GM23338 (cell line): Measurements from ENCODE around the gene PPDPF. TPM values are rescaled to one million over a fixed set of nuclear protein-coding genes. Genes with fewer than 3 reads are reported as not detected.

ENCODE experiments used
- ATAC-seq: fragments of 200-7000 bp; cut with Tn5 transposase; 3 replicates; pipeline ENCODE4 v1.9.1; 2020
- DNase-seq: peaks from one replicate; pipeline ENCODE4 v3.0.0-alpha.2; 2015; ENCODE audit warnings: low spot score
- H2AFZ ChIP-seq: fragments of 200-600 bp; sonication (generic); 2 replicates; pipeline ENCODE4 v1.8.0; 2016; ENCODE audit warnings: antibody characterized with exemption, mild to moderate bottlenecking, moderate library complexity
- H3F3A ChIP-seq: fragments of 200-600 bp; sonication (generic); replicated peaks from 2 replicates; pipeline ENCODE4 v1.8.0; 2017; ENCODE audit warnings: antibody characterized with exemption, mixed run types, low read depth
- H3K27ac ChIP-seq: fragments of 200-600 bp; sonication (generic); 2 replicates; pipeline ENCODE4 v1.6.1; 2016; ENCODE audit warnings: low read depth
- H3K27me3 ChIP-seq: fragments of 200-600 bp; sonication (generic); 2 replicates; pipeline ENCODE4 v1.8.0; 2016; ENCODE audit warnings: mild to moderate bottlenecking, mixed run types, moderate library complexity; ENCODE audit not compliant: insufficient read depth
- H3K36me3 ChIP-seq: fragments of 200-600 bp; sonication (generic); 2 replicates; pipeline ENCODE4 v1.8.0; 2016; ENCODE audit warnings: mild to moderate bottlenecking; ENCODE audit not compliant: insufficient read depth
- H3K4me1 ChIP-seq: fragments of 200-600 bp; sonication (generic); 2 replicates; pipeline ENCODE4 v1.8.0; 2016; ENCODE audit warnings: mild to moderate bottlenecking, moderate library complexity; ENCODE audit not compliant: insufficient read depth
- H3K4me2 ChIP-seq: fragments of 200-600 bp; sonication (generic); 2 replicates; pipeline ENCODE4 v1.7.1; 2017; ENCODE audit warnings: mixed run types
- H3K4me3 ChIP-seq: fragments of 200-600 bp; sonication (generic); 2 replicates; pipeline ENCODE4 v1.6.1; 2016; ENCODE audit warnings: mixed run types
- H3K79me2 ChIP-seq: fragments of 200-600 bp; sonication (generic); replicated peaks from 2 replicates; pipeline ENCODE4 v1.8.0; 2017; ENCODE audit warnings: mild to moderate bottlenecking; ENCODE audit not compliant: insufficient read depth
- H3K9me2 ChIP-seq: fragments of 200-600 bp; sonication (generic); 2 replicates; pipeline ENCODE4 v1.8.0; 2017; ENCODE audit not compliant: insufficient read depth
- H4K20me1 ChIP-seq: fragments of 200-600 bp; sonication (generic); replicated peaks from 2 replicates; pipeline ENCODE4 v1.8.0; 2017; ENCODE audit warnings: mild to moderate bottlenecking; ENCODE audit not compliant: insufficient read depth
- H3K27ac Mint-ChIP-seq: 2 replicates; pipeline ENCODE4 v1.8.0; 2020; ENCODE audit warnings: inconsistent platforms, mild to moderate bottlenecking, moderate library complexity, mixed read lengths
- H3K27me3 Mint-ChIP-seq: 3 replicates; pipeline ENCODE4 v1.8.0; 2022; ENCODE audit warnings: low read depth, mild to moderate bottlenecking, moderate library complexity, mixed read lengths, inconsistent platforms; ENCODE audit not compliant: insufficient read depth, poor library complexity
- H3K36me3 Mint-ChIP-seq: 3 replicates; pipeline ENCODE4 v1.8.0; 2021; ENCODE audit warnings: low read depth, mild to moderate bottlenecking, inconsistent platforms, moderate library complexity, mixed read lengths
- H3K4me1 Mint-ChIP-seq: 3 replicates; pipeline ENCODE4 v1.8.0; 2020; ENCODE audit warnings: mild to moderate bottlenecking, inconsistent platforms, mixed read lengths
- H3K4me3 Mint-ChIP-seq: 3 replicates; pipeline ENCODE4 v1.8.0; 2021; ENCODE audit warnings: moderate library complexity, mild to moderate bottlenecking, inconsistent platforms, mixed read lengths
- H3K9me3 Mint-ChIP-seq: 3 replicates; pipeline ENCODE4 v1.8.0; 2020; ENCODE audit warnings: moderate library complexity, mild to moderate bottlenecking, inconsistent platforms, mixed read lengths
- CTCF ChIP-seq, 2 experiments: fragments of 200-600 bp in 1 of 2; sonication (generic) in 1 of 2; conservative IDR thresholded peaks; 2 replicates each; pipeline versions ENCODE4 v1.5.1 to v1.6.1; 2016 to 2017; ENCODE audit warnings: antibody characterized with exemption in 2 of 2, low read depth in 2 of 2, mild to moderate bottlenecking in 2 of 2, moderate library complexity in 1 of 2
- EZH2 ChIP-seq: fragments of 200-600 bp; sonication (generic); IDR thresholded peaks from one replicate; pipeline ENCODE4 v1.8.0; 2017; ENCODE audit warnings: antibody characterized with exemption, mild to moderate bottlenecking, low read depth; ENCODE audit not compliant: unreplicated experiment
- EZH2phosphoT487 ChIP-seq: fragments of 200-600 bp; sonication (generic); IDR thresholded peaks from one replicate; pipeline ENCODE4 v1.8.1; 2018; ENCODE audit warnings: antibody characterized with exemption; ENCODE audit not compliant: unreplicated experiment
- JUNB ChIP-seq: IDR thresholded peaks from one replicate; pipeline ENCODE4 v1.6.1; 2016; ENCODE audit warnings: antibody characterized with exemption; ENCODE audit not compliant: unreplicated experiment
- NANOG ChIP-seq: IDR thresholded peaks from 2 replicates; pipeline ENCODE4 v1.6.1; 2016; ENCODE audit warnings: antibody characterized with exemption, borderline replicate concordance
- POLR2AphosphoS5 ChIP-seq: IDR thresholded peaks from 2 replicates; pipeline ENCODE4 v1.6.1; 2016; ENCODE audit warnings: antibody characterized with exemption, low read depth
- REST ChIP-seq: IDR thresholded peaks from one replicate; pipeline ENCODE4 v1.6.1; 2018; ENCODE audit warnings: antibody characterized with exemption; ENCODE audit not compliant: unreplicated experiment
- STAT1 ChIP-seq: IDR thresholded peaks from one replicate; pipeline ENCODE4 v1.6.1; 2016; ENCODE audit warnings: antibody characterized with exemption; ENCODE audit not compliant: unreplicated experiment
- ZNF114 ChIP-seq: fragments of 250-450 bp; sonication (Bioruptor Pico); IDR thresholded peaks from 2 replicates; pipeline ENCODE4 v1.5.0; 2020; ENCODE audit warnings: mild to moderate bottlenecking, moderate library complexity
- ZNF331 ChIP-seq: fragments of 250-450 bp; sonication (Bioruptor Pico); IDR thresholded peaks from 2 replicates; pipeline ENCODE4 v1.5.0; 2020; ENCODE audit warnings: low read depth, mild to moderate bottlenecking, moderate library complexity
- polyA plus RNA-seq: library from polyadenylated mRNA; unstranded; fragments of >200 nt; fragmentation: Nextera tagmentation; extraction: Ambion mirVana; gene quantifications from 2 replicates; pipeline ENCODE4 v1.2.1, GENCODE V29; 2016
- total RNA-seq: library from RNA; depleted of rRNA; stranded (reverse); fragments of >200 nt; shearing (Covaris generic); gene quantifications from 2 replicates; pipeline ENCODE4 v1.2.3, GENCODE V29; 2014
- TF ChIP-seq, protein P1 (sequence below): IDR thresholded peaks from 2 replicates; pipeline ENCODE4 v1.6.1; 2016; ENCODE audit warnings: antibody characterized with exemption
- TF ChIP-seq, protein P2 (sequence below): fragments of 250-450 bp; sonication (Bioruptor Pico); IDR thresholded peaks from 2 replicates; pipeline ENCODE4 v1.5.0; 2020; ENCODE audit warnings: mild to moderate bottlenecking, moderate library complexity

The PPDPF gene
- total and polyA plus RNA-seq, 2 experiments from 2014 or later, result 83.9 to 141 TPM

- TF ChIP-seq REST (no peak), EZH2phosphoT487 (no peak), STAT1 (no peak), CTCF (conservative IDR thresholded peaks at IDR 0.05; ENCODE audit: low read depth in 2 of 2) (no peak), EZH2 (no peak), JUNB (no peak), NANOG (no peak), POLR2AphosphoS5 (no peak), ZNF114 (CRISPR knock-in tag) (no peak), ZNF331 (CRISPR knock-in tag) (no peak)
- TF ChIP-seq, protein P1, sequence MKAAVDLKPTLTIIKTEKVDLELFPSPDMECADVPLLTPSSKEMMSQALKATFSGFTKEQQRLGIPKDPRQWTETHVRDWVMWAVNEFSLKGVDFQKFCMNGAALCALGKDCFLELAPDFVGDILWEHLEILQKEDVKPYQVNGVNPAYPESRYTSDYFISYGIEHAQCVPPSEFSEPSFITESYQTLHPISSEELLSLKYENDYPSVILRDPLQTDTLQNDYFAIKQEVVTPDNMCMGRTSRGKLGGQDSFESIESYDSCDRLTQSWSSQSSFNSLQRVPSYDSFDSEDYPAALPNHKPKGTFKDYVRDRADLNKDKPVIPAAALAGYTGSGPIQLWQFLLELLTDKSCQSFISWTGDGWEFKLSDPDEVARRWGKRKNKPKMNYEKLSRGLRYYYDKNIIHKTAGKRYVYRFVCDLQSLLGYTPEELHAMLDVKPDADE, result no peak
These were observed 11.9 kb downstream of the PPDPF start (continued) for GRCh38 chr20:63532449-63532971.

DNA sequence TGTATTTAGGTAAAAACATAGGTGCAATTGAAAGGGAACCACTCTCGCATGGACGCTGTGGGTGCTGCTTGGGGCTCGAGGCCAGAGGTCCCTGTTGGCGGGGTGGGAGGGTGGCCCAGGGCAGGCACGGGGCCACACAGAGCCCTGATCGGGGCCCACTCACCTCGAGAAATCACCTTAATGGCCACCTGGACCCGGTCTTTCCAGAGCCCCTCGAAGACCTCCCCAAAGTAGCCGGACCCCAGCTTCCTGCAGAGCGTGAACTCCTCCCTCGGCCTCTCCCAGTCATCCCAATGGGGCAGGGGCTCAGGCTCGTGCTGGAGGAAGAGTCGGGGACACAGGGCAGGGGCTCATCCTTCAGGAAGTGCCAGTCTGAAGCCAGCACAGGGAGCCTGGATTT lies 12.8 kb downstream of the PPDPF start:
- Histone ChIP-seq H2AFZ (no peak overlapping the region), H3F3A (peaks cover 7% of the 10 kb centered on the region; the same call in 1 of the 2 replicates), H3K27me3 (no peaks in the 10 kb centered on the region), H4K20me1 (no peaks in the 10 kb centered on the region), H3K4me3 (no peak overlapping the region), H3K79me2 (no peaks in the 10 kb centered on the region), H3K4me1 (no peaks in the 10 kb centered on the region), H3K36me3 (no peaks in the 10 kb centered on the region), H3K27ac (no peak overlapping the region), H3K9me2 (no peaks in the 10 kb centered on the region), H3K4me2 (no peak overlapping the region)
- Mint-ChIP-seq H3K4me1 (peaks cover 5% of the 10 kb centered on the region; the same call in 2 of the 3 replicates), H3K27ac (no peak overlapping the region), H3K9me3 (no peaks in the 10 kb centered on the region), H3K36me3 (no peaks in the 10 kb centered on the region), H3K4me3 (no peak overlapping the region), H3K27me3 (peaks cover 5% of the 10 kb centered on the region)
- no peak for ATAC-seq
- DNase-seq, result no peak
- TF ChIP-seq, protein P2, sequence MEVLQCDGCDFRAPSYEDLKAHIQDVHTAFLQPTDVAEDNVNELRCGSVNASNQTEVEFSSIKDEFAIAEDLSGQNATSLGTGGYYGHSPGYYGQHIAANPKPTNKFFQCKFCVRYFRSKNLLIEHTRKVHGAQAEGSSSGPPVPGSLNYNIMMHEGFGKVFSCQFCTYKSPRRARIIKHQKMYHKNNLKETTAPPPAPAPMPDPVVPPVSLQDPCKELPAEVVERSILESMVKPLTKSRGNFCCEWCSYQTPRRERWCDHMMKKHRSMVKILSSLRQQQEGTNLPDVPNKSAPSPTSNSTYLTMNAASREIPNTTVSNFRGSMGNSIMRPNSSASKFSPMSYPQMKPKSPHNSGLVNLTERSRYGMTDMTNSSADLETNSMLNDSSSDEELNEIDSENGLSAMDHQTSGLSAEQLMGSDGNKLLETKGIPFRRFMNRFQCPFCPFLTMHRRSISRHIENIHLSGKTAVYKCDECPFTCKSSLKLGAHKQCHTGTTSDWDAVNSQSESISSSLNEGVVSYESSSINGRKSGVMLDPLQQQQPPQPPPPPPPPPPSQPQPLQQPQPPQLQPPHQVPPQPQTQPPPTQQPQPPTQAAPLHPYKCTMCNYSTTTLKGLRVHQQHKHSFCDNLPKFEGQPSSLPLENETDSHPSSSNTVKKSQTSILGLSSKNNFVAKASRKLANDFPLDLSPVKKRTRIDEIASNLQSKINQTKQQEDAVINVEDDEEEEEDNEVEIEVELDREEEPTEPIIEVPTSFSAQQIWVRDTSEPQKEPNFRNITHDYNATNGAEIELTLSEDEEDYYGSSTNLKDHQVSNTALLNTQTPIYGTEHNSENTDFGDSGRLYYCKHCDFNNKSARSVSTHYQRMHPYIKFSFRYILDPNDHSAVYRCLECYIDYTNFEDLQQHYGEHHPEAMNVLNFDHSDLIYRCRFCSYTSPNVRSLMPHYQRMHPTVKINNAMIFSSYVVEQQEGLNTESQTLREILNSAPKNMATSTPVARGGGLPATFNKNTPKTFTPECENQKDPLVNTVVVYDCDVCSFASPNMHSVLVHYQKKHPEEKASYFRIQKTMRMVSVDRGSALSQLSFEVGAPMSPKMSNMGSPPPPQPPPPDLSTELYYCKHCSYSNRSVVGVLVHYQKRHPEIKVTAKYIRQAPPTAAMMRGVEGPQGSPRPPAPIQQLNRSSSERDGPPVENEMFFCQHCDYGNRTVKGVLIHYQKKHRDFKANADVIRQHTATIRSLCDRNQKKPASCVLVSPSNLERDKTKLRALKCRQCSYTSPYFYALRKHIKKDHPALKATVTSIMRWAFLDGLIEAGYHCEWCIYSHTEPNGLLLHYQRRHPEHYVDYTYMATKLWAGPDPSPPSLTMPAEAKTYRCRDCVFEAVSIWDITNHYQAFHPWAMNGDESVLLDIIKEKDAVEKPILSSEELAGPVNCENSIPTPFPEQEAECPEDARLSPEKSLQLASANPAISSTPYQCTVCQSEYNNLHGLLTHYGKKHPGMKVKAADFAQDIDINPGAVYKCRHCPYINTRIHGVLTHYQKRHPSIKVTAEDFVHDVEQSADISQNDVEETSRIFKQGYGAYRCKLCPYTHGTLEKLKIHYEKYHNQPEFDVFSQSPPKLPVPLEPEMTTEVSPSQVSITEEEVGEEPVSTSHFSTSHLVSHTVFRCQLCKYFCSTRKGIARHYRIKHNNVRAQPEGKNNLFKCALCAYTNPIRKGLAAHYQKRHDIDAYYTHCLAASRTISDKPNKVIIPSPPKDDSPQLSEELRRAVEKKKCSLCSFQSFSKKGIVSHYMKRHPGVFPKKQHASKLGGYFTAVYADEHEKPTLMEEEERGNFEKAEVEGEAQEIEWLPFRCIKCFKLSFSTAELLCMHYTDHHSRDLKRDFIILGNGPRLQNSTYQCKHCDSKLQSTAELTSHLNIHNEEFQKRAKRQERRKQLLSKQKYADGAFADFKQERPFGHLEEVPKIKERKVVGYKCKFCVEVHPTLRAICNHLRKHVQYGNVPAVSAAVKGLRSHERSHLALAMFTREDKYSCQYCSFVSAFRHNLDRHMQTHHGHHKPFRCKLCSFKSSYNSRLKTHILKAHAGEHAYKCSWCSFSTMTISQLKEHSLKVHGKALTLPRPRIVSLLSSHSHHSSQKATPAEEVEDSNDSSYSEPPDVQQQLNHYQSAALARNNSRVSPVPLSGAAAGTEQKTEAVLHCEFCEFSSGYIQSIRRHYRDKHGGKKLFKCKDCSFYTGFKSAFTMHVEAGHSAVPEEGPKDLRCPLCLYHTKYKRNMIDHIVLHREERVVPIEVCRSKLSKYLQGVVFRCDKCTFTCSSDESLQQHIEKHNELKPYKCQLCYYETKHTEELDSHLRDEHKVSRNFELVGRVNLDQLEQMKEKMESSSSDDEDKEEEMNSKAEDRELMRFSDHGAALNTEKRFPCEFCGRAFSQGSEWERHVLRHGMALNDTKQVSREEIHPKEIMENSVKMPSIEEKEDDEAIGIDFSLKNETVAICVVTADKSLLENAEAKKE, result no peak
- TF ChIP-seq NANOG, result no peak
